IMR-90 (cell line): ENCODE data around the gene HDDC2. TPM values are rescaled to one million over a fixed set of nuclear protein-coding genes. Genes with fewer than 3 reads are reported as not detected.

Experiments used
- ATAC-seq: fragments of 200-7000 bp; cut with Tn5 transposase; 2 replicates; pipeline ENCODE4 v1.9.1; 2020; ENCODE audit warnings: low read depth, mild to moderate bottlenecking, moderate library complexity
- BruUV-seq: library from RNA; stranded (reverse); fragments of 400-500 nt; replicated peaks from 2 replicates; lab custom pipeline; 2021; lab: Mats Ljungman, UMichigan
- CTCF ChIA-PET: fragments of 300-600 bp; formaldehyde crosslinking; extraction: SDS; loops from one replicate; lab custom pipeline; 2021; ENCODE audit warnings: antibody characterized with exemption; lab: Yijun Ruan, JAX
- POLR2A ChIA-PET: fragments of 300-600 bp; sonication (Branson Sonifier 250); formaldehyde crosslinking; loops from one replicate; lab custom pipeline; 2022; ENCODE audit warnings: antibody characterized with exemption; ENCODE audit not compliant: unreplicated experiment; lab: Charles Lee
- DNase-seq: peaks from one replicate; pipeline ENCODE4 v3.0.0; 2013
- H2AFZ ChIP-seq: replicated peaks from 2 replicates; pipeline ENCODE3; 2013; ENCODE audit warnings: low read length, mild to moderate bottlenecking; ENCODE audit not compliant: poor library complexity
- H2AK5ac ChIP-seq: 2 replicates; pipeline ENCODE4 v1.6.1; 2013; ENCODE audit warnings: low read depth, low read length, inconsistent platforms
- H2AK9ac ChIP-seq: replicated peaks from 2 replicates; pipeline ENCODE3; 2013; ENCODE audit warnings: mild to moderate bottlenecking, low read depth, low read length, moderate library complexity; ENCODE audit not compliant: poor library complexity
- H2BK120ac ChIP-seq: 2 replicates; pipeline ENCODE4 v1.6.1; 2013; ENCODE audit warnings: low read depth, low read length, inconsistent platforms
- H2BK15ac ChIP-seq: 3 replicates; pipeline ENCODE4 v1.6.1; 2013; ENCODE audit warnings: low read depth, low read length, inconsistent platforms
- H2BK20ac ChIP-seq: 2 replicates; pipeline ENCODE4 v1.6.1; 2013; ENCODE audit warnings: low read depth, mild to moderate bottlenecking, inconsistent platforms, low read length, moderate library complexity
- H2BK5ac ChIP-seq: 2 replicates; pipeline ENCODE4 v1.6.1; 2013; ENCODE audit warnings: mild to moderate bottlenecking, low read depth, low read length, inconsistent platforms; ENCODE audit not compliant: poor library complexity, severe bottlenecking
- H3K14ac ChIP-seq: replicated peaks from 2 replicates; pipeline ENCODE4 v1.6.1; 2013; ENCODE audit warnings: low read depth, low read length, inconsistent platforms
- H3K18ac ChIP-seq: 2 replicates; pipeline ENCODE4 v1.6.1; 2013; ENCODE audit warnings: low read depth, low read length, control low read depth
- H3K23ac ChIP-seq: 2 replicates; pipeline ENCODE4 v1.6.1; 2013; ENCODE audit warnings: low read depth, low read length, inconsistent platforms
- H3K27ac ChIP-seq: 2 replicates; pipeline ENCODE4 v1.5.1; 2013; ENCODE audit warnings: mild to moderate bottlenecking, control low read depth, low read length; ENCODE audit not compliant: insufficient read depth
- H3K27me3 ChIP-seq: 2 replicates; pipeline ENCODE4 v1.6.1; 2013; ENCODE audit warnings: low read length; ENCODE audit not compliant: control insufficient read depth, insufficient read depth
- H3K36me3 ChIP-seq: 2 replicates; pipeline ENCODE4 v1.6.1; 2013; ENCODE audit warnings: low read length, mixed read lengths; ENCODE audit not compliant: control insufficient read depth, insufficient read depth
- H3K4ac ChIP-seq: 2 replicates; pipeline ENCODE4 v1.6.1; 2013; ENCODE audit warnings: low read depth, low read length, inconsistent platforms
- H3K4me1 ChIP-seq: 2 replicates; pipeline ENCODE4 v1.6.1; 2013; ENCODE audit warnings: low read length, mixed read lengths; ENCODE audit not compliant: control insufficient read depth, insufficient read depth
- H3K4me2 ChIP-seq: 2 replicates; pipeline ENCODE4 v1.6.1; 2013; ENCODE audit warnings: low read depth, mild to moderate bottlenecking, control low read depth, low read length, moderate library complexity
- H3K4me3 ChIP-seq: 2 replicates; pipeline ENCODE4 v1.5.1; 2013; ENCODE audit warnings: low read depth, mild to moderate bottlenecking, control low read depth, low read length, moderate library complexity; ENCODE audit not compliant: insufficient read depth
- H3K56ac ChIP-seq: 2 replicates; pipeline ENCODE4 v1.6.1; 2013; ENCODE audit warnings: low read length, inconsistent platforms; ENCODE audit not compliant: insufficient read depth; ENCODE audit errors: extremely low read depth
- H3K79me1 ChIP-seq, 2 experiments: 2 replicates each; pipeline ENCODE4 v1.6.1; 2013; ENCODE audit warnings: low read length in 2 of 2, inconsistent platforms in 1 of 2, low read depth in 1 of 2
- H3K9ac ChIP-seq: 2 replicates; pipeline ENCODE4 v1.6.1; 2013; ENCODE audit warnings: low read depth, low read length, control low read depth
- H3K9me1 ChIP-seq: 2 replicates; pipeline ENCODE4 v1.6.1; 2013; ENCODE audit warnings: low read length, inconsistent platforms; ENCODE audit not compliant: insufficient read depth
- H3K9me3 ChIP-seq: 2 replicates; pipeline ENCODE4 v1.6.1; 2013; ENCODE audit warnings: low read length; ENCODE audit not compliant: control insufficient read depth, insufficient read depth
- H4K20me1 ChIP-seq: 2 replicates; pipeline ENCODE4 v1.6.1; 2013; ENCODE audit warnings: low read length, inconsistent platforms; ENCODE audit not compliant: insufficient read depth
- H4K5ac ChIP-seq: 2 replicates; pipeline ENCODE4 v1.6.1; 2013; ENCODE audit warnings: mild to moderate bottlenecking, low read depth, low read length, control low read depth
- H4K8ac ChIP-seq, 2 experiments: 2 replicates each; pipeline ENCODE4 v1.6.1; 2013; ENCODE audit warnings: low read depth in 2 of 2, low read length in 2 of 2, control low read depth in 1 of 2, inconsistent platforms in 1 of 2
- H4K91ac ChIP-seq: 2 replicates; pipeline ENCODE4 v1.6.1; 2013; ENCODE audit warnings: low read depth, low read length, inconsistent platforms; ENCODE audit not compliant: insufficient read depth
- BHLHE40 ChIP-seq: fragments of 150-350 bp; IDR thresholded peaks from 2 replicates; pipeline ENCODE4 v1.6.1; 2016; ENCODE audit warnings: mild to moderate bottlenecking, low read depth, low read length
- CEBPB ChIP-seq: IDR thresholded peaks from 2 replicates; pipeline ENCODE4 v1.6.1; 2012; ENCODE audit warnings: low read depth, low read length, improper control_type of control experiment
- CHD1 ChIP-seq: IDR thresholded peaks from 2 replicates; pipeline ENCODE4 v1.6.1; 2012; ENCODE audit warnings: low read depth, low read length, improper control_type of control experiment
- FOS ChIP-seq: fragments of 150-350 bp; IDR thresholded peaks from 2 replicates; pipeline ENCODE4 v1.6.1; 2016; ENCODE audit warnings: low read depth, low read length
- MAFK ChIP-seq: IDR thresholded peaks from 2 replicates; pipeline ENCODE4 v1.6.1; 2012; ENCODE audit warnings: low read depth, low read length, improper control_type of control experiment
- MAZ ChIP-seq: IDR thresholded peaks from 2 replicates; pipeline ENCODE4 v1.6.1; 2012; ENCODE audit warnings: low read depth, mild to moderate bottlenecking, low read length, improper control_type of control experiment, moderate library complexity, borderline replicate concordance
- MXI1 ChIP-seq: IDR thresholded peaks from 2 replicates; pipeline ENCODE4 v1.6.1; 2012; ENCODE audit warnings: low read depth, mild to moderate bottlenecking, low read length, moderate library complexity, borderline replicate concordance
- POLR2A ChIP-seq: IDR thresholded peaks from 2 replicates; pipeline ENCODE4 v1.6.1; 2012; ENCODE audit warnings: mild to moderate bottlenecking, low read depth, low read length
- RAD21 ChIP-seq: IDR thresholded peaks from 2 replicates; pipeline ENCODE4 v1.6.1; 2012; ENCODE audit warnings: low read length, improper control_type of control experiment
- RFX5 ChIP-seq: IDR thresholded peaks from 2 replicates; pipeline ENCODE4 v1.8.0; 2012; ENCODE audit warnings: low read depth, mild to moderate bottlenecking, low read length, moderate library complexity
- SMC3 ChIP-seq: fragments of 150-350 bp; IDR thresholded peaks from 2 replicates; pipeline ENCODE4 v1.6.1; 2016; ENCODE audit warnings: low read depth, mild to moderate bottlenecking, antibody characterized with exemption, low read length, moderate library complexity
- WGBS, 2 experiments: methylation state at CpG; one replicate each; pipeline versions ENCODE4 v1.1.5 to v1.1.7; 2013; ENCODE audit warnings: missing lambda C conversion rate in 2 of 2; ENCODE audit not compliant: insufficient read length in 1 of 2; ENCODE audit errors: extremely low coverage in 2 of 2; 5-methylcytosine and 5-hydroxymethylcytosine counted together
- dilution Hi-C: fragments of 300-500 bp; cut with HindIII; formaldehyde crosslinking; loops from one replicate; pipeline ENCODE4 v1.14.3; 2018; ENCODE audit warnings: low sequenced_read_pairs; ENCODE audit not compliant: unreplicated experiment
- in situ Hi-C: fragments of 300-500 bp; cut with MboI; formaldehyde crosslinking; loops from 3 replicates; pipeline ENCODE4 v1.14.3; 2019; ENCODE audit warnings: low sequenced_read_pairs, inconsistent platforms, mixed read lengths
- intact Hi-C: fragments of 100-400 bp; cut with micrococcal nuclease; formaldehyde crosslinking; loops from 2 replicates; pipeline ENCODE4 v1.10.0; 2022
- polyA plus RNA-seq, 3 experiments: library from polyadenylated mRNA; depleted of rRNA; stranded (reverse); fragments of >200 nt; gene quantifications; 2 replicates each; pipeline ENCODE4 v1.2.3, GENCODE V29; 2012; ENCODE audit warnings: low replicate concordance in 1 of 3
- total RNA-seq: library from RNA; depleted of rRNA; stranded (reverse); fragments of >200 nt; gene quantifications from 2 replicates; pipeline ENCODE4 v1.2.3, GENCODE V29; 2012
- TF ChIP-seq, protein P1 (sequence below): fragments of 150-350 bp; IDR thresholded peaks from 2 replicates; pipeline ENCODE4 v1.6.1; 2017; ENCODE audit warnings: mild to moderate bottlenecking, antibody characterized with exemption, low read length, low read depth
- TF ChIP-seq, protein P2 (sequence below): conservative IDR thresholded peaks from 2 replicates; pipeline ENCODE4 v1.5.1; 2012; ENCODE audit warnings: mild to moderate bottlenecking, low read depth, low read length, improper control_type of control experiment

The HDDC2 gene
- total and polyA plus RNA-seq, 2 of the 4 experiments (the other 2 are of a cell fraction), result 40.9 to 68.6 TPM

DNA sequence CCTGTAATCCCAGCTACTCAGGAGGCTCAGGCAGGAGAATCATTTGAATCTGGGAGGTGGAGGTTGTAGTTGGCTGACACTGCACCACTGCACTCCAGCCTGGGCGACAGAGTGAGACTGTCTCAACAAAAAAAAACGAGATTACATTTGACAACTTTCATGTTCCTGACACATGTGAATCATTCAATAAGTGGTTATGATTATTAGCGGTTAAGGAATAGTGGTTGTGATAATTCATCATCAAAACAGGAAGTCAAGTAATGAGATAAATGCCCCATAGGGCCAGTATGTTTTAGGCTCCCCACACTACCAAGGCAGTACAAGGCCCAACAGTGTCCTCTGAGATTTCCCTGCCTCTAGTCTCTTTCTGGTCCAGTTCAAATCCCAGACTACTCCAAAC is 2.5 kb downstream of the HDDC2 start:
- Histone ChIP-seq H3K36me3 (peaks cover 16% of the 10 kb centered on the region), H2AFZ (no peak overlapping the region), H3K27me3 (no peaks in the 10 kb centered on the region), H3K4me2 (no peak overlapping the region), H3K9me1 (peaks cover 5% of the 10 kb centered on the region; the same call in 1 of the 2 replicates), H3K4me3 (no peak overlapping the region), H4K20me1 (no peaks in the 10 kb centered on the region), H4K8ac (no peak overlapping the region), H3K23ac (no peak overlapping the region; the same call in 1 of the 2 replicates), H2AK9ac (no peak overlapping the region), H4K91ac (no peak overlapping the region), H3K4me1 (peaks cover 5% of the 10 kb centered on the region), H3K9me3 (no peaks in the 10 kb centered on the region), H2BK5ac (no peak overlapping the region), H2BK20ac (no peak overlapping the region), H3K18ac (no peak overlapping the region), H3K9ac (no peak overlapping the region), H3K4ac (no peak overlapping the region), H4K5ac (no peak overlapping the region), H2AK5ac (peak overlapping the region; percentile 12; the same call in 1 of the 2 replicates), H2BK120ac (no peak overlapping the region), H2BK15ac (no peak overlapping the region), H3K27ac (no peak overlapping the region), H3K79me1 (peaks cover 37 to 39% of the 10 kb centered on the region in 2 experiments), H3K56ac (no peak overlapping the region), H3K14ac (no peak overlapping the region)
- intact Hi-C loops, result no loop called here
- no peak for ATAC-seq
- ChIA-PET CTCF (no interaction called here), POLR2A (no interaction called here)
- dilution Hi-C loops, result no loop called here
- WGBS, 2 experiments, result no CpG with 5 or more reads among the region's 3 CpGs
- in situ Hi-C loops, result no loop called here
- no peak for DNase-seq
- TF ChIP-seq BHLHE40 (no peak), RAD21 (no peak), MAFK (no peak), CHD1 (no peak), RFX5 (no peak), MXI1 (no peak), FOS (no peak), CEBPB (no peak), MAZ (no peak), POLR2A (no peak), SMC3 (no peak)
- TF ChIP-seq, protein P1, sequence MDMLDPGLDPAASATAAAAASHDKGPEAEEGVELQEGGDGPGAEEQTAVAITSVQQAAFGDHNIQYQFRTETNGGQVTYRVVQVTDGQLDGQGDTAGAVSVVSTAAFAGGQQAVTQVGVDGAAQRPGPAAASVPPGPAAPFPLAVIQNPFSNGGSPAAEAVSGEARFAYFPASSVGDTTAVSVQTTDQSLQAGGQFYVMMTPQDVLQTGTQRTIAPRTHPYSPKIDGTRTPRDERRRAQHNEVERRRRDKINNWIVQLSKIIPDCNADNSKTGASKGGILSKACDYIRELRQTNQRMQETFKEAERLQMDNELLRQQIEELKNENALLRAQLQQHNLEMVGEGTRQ, result no peak
- TF ChIP-seq, protein P2, sequence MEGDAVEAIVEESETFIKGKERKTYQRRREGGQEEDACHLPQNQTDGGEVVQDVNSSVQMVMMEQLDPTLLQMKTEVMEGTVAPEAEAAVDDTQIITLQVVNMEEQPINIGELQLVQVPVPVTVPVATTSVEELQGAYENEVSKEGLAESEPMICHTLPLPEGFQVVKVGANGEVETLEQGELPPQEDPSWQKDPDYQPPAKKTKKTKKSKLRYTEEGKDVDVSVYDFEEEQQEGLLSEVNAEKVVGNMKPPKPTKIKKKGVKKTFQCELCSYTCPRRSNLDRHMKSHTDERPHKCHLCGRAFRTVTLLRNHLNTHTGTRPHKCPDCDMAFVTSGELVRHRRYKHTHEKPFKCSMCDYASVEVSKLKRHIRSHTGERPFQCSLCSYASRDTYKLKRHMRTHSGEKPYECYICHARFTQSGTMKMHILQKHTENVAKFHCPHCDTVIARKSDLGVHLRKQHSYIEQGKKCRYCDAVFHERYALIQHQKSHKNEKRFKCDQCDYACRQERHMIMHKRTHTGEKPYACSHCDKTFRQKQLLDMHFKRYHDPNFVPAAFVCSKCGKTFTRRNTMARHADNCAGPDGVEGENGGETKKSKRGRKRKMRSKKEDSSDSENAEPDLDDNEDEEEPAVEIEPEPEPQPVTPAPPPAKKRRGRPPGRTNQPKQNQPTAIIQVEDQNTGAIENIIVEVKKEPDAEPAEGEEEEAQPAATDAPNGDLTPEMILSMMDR, result no peak
- no TSS peak for BruUV-seq
